Lung (tissue), 12 donors: Measurements from ENCODE around the gene SLC25A27. TPM values are rescaled to one million over a fixed set of nuclear protein-coding genes. Genes with fewer than 3 reads are reported as not detected.

Experiments used
- ATAC-seq: fragments of 200-7000 bp; cut with Tn5 transposase; one replicate; pipeline ENCODE4 v1.9.1; 2020; ENCODE audit warnings: moderate number of reproducible peaks; ENCODE audit not compliant: insufficient read depth, low FRiP score
- DNase-seq, 3 donors: peaks; one replicate each; pipeline ENCODE4 v3.0.0-alpha.2; 2013 to 2017
- H3K27ac ChIP-seq, 2 donors: one replicate each; pipeline ENCODE4 v1.5.1; 2013; ENCODE audit warnings: mild to moderate bottlenecking in 2 of 2, moderate library complexity in 2 of 2, control low read depth in 1 of 2, inconsistent platforms in 1 of 2, low read depth in 1 of 2, low read length in 1 of 2
- H3K27me3 ChIP-seq, 3 donors: one replicate each; pipeline ENCODE4 v1.5.1; 2013; ENCODE audit warnings: low read length in 2 of 3; ENCODE audit not compliant: control insufficient read depth in 3 of 3, insufficient read depth in 3 of 3
- H3K36me3 ChIP-seq, 4 donors: one replicate each; pipeline ENCODE4 v1.5.1; 2013; ENCODE audit warnings: low read length in 4 of 4, mild to moderate bottlenecking in 1 of 4, moderate library complexity in 1 of 4; ENCODE audit not compliant: control insufficient read depth in 4 of 4, insufficient read depth in 4 of 4
- H3K4me1 ChIP-seq, 5 donors: one replicate each; pipeline ENCODE4 v1.5.1; 2013; ENCODE audit warnings: low read length in 5 of 5, mild to moderate bottlenecking in 2 of 5, moderate library complexity in 1 of 5; ENCODE audit not compliant: control insufficient read depth in 5 of 5, insufficient read depth in 5 of 5
- H3K4me3 ChIP-seq: one replicate; pipeline ENCODE4 v1.5.1; 2013; ENCODE audit warnings: mild to moderate bottlenecking, control low read depth, moderate library complexity
- H3K9ac ChIP-seq, 2 donors: one replicate each; pipeline ENCODE4 v1.5.1; 2013; ENCODE audit warnings: low read length in 2 of 2, control low read depth in 1 of 2; ENCODE audit not compliant: insufficient read depth in 1 of 2
- H3K9me3 ChIP-seq, 4 donors: one replicate each; pipeline ENCODE4 v1.5.1; 2013; ENCODE audit warnings: low read length in 3 of 4, mild to moderate bottlenecking in 1 of 4, moderate library complexity in 1 of 4; ENCODE audit not compliant: control insufficient read depth in 4 of 4, insufficient read depth in 3 of 4
- CTCF ChIP-seq: IDR thresholded peaks from 2 replicates; pipeline ENCODE4 v1.5.1; 2012; ENCODE audit warnings: mild to moderate bottlenecking; ENCODE audit errors: control extremely low read depth, extremely low read depth
- WGBS, 2 donors: extraction: QIAGEN DNeasy Blood & Tissue Kit; methylation state at CpG; one replicate each; pipeline ENCODE4 v1.1.7; 2013; 5-methylcytosine and 5-hydroxymethylcytosine counted together
- polyA plus RNA-seq, 2 donors: library from polyadenylated mRNA; stranded (reverse); fragments of 200-250 nt; gene quantifications; one replicate each; pipeline ENCODE4 v1.2.1, GENCODE V29; 2013
- total RNA-seq, 2 donors: library from RNA; depleted of rRNA in 1 of 2; stranded (reverse); fragments of >200 nt in 1 of 2; gene quantifications; one replicate each; pipeline ENCODE4 v1.2.1, GENCODE V29; 2014 to 2021
- donor health status: control.
- donor health status: control.
- donor health status: Bipolar disorder and iron deficiency.
- donor health status: healthy.
- donor health status: DM: yes; HTN: yes; CAD: no.

SLC25A27 gene
- total and polyA plus RNA-seq, 4 donors, result 2.9 to 99.3 (median 12.2) TPM

- Histone ChIP-seq H3K36me3 (peaks cover 0 to 4% (median 0%) of the 10 kb centered on the region in 4 donors), H3K27me3 (no peaks in the 10 kb centered on the region), H3K9me3 (no peaks in the 10 kb centered on the region), H3K4me1 (peaks cover 0 to 6% (median 0%) of the 10 kb centered on the region in 5 donors), H3K4me3 (no peak overlapping the region), H3K27ac (no peak overlapping the region), H3K9ac (no peak overlapping the region)
- no peak for DNase-seq
- no peak for TF ChIP-seq CTCF
- WGBS, 2 donors, result 97% methylated on average over 1 of the region's 1 CpG
- ATAC-seq, result no peak
Measured at GRCh38 chr6:46637933-46638332, 14.8 kb upstream of the SLC25A27 start.

GRCh38 chr6:46638650-46639049, 14.1 kb upstream of the SLC25A27 start:
- ATAC-seq, result no peak
- Histone ChIP-seq H3K27me3 (no peaks in the 10 kb centered on the region), H3K36me3 (peaks cover 0 to 4% (median 0%) of the 10 kb centered on the region in 4 donors), H3K4me1 (peaks cover 0 to 6% (median 0%) of the 10 kb centered on the region in 5 donors), H3K9me3 (no peaks in the 10 kb centered on the region), H3K9ac (no peak overlapping the region), H3K27ac (no peak overlapping the region), H3K4me3 (no peak overlapping the region)
- 81 to 89% methylated on average over 2 of the region's 2 CpGs for WGBS, 2 donors
- no peak for TF ChIP-seq CTCF
- no peak for DNase-seq

- no peak for ATAC-seq
- whole genome bisulfite sequencing, 2 donors, result 91% methylated on average over 4 of the region's 4 CpGs
- no peaks in the 10 kb centered on the region for H3K9me3 ChIP-seq
- H3K4me3 ChIP-seq, result no peak overlapping the region
- H3K4me1 ChIP-seq, result no peaks in the 10 kb centered on the region
- DNase-seq, result no peak
- H3K27ac ChIP-seq, result no peak overlapping the region
- no peak for TF ChIP-seq CTCF
- peaks cover 0 to 4% (median 0%) of the 10 kb centered on the region in 4 donors for H3K36me3 ChIP-seq
- H3K9ac ChIP-seq, result no peak overlapping the region
- no peaks in the 10 kb centered on the region for H3K27me3 ChIP-seq
Measured at GRCh38 chr6:46642928-46643751, 9.6 kb upstream of the SLC25A27 start.
